ENCODE measurements around the gene LRP8.

LRP8 gene

DNA sequence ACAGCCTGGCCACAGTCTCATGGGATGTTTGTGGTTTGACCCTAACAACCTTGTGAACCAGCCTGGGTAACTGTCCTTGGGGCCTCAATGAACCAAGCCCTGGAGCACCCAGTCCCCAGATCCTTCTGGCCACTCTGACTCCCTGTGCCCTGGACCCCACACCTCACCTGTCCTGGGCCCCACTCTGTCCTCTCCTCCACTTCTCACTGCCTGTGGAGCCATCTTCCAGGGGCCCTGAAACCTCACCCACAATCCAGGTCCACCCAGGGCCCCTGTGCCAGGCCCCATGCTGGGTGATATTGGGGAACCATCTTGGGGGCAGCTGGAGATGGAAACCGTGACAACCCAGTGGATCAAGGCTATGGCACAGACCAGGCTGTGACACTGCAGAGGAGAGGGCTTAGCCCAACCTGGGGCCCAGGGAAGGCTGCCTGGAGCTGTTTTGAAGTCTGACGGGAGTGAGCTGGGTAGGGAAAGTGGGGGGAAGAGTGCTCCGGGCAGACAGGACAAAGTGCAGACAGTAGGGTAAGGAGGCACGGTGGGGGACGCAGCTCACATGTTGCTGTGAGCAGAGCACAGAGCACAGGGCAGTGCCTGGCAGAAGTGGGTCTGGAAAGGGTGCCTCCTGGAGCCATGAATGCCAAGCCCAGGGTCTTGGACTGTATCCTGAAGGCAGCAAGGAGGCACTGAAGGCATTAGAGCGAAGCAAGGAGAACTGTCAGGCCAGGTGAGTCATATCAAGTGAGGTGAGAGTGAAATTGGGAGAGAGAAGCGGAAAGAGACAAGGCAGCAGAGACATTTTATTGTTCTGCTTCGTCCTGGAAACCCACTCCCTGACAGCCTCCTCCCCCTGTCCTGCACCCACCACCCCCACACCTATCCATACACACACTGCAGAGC, 12.1 kb upstream of the LRP8 start:
- no peak for DNase-seq

DNA sequence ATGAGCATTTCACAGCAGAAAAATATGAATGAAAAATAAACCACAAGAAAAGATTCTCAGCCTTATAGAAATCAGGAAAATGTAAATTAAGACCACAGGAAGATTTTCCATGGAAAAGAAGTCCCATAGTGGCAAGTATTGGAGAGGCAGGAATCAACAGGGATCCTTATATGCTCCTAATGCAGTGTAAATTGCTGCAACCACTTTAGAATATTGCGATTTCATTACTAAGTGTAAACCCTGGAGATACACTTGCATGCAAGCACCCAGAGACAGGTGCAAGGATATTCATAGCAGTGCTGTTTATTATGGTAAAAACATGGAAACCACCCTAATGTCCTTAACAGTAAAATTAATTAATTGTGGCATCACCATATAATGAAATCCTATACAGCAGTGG, 10.6 kb upstream of the LRP8 start:
- no peak for DNase-seq

DNA sequence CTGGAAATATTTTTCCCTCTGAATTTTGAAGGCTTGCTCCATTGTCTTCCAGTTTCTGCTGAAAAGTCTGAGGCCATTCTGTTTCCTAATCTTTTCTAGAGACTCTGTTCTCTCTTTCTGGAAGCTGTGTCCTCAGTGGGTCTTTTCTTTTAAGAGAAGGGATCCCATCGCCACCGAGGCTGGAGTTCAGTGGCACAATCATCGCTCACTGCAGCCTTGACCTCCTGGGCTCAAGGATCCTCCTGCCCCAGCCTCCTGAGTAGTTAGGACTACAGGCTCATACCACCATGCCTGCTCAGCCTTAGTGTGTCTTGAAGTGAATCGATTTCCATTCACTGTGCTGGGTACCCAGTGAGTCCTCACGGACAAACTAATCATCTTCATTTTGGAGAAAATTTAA, 9.6 kb upstream of the LRP8 start:
- no peak for DNase-seq

DNA sequence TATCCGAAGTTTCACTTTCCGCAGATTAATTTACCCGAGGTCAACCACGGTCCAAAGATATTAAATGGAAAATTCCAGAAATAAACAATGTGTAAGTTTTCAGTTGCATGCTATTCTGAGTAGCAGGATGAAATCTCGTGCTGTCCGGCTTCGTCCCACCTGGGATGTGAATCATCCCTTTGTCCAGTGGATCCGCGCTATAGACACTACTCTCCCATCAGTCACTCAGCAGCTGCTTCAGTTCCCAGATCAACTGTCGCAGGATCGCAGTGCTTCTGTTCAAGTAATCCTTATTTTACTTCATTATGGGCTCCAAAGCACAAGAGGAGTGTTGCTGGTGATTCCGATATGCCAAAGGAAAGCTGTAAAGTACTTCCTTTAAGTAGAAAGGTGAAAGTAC, 8.3 kb upstream of the LRP8 start:
- no peak for DNase-seq

DNA sequence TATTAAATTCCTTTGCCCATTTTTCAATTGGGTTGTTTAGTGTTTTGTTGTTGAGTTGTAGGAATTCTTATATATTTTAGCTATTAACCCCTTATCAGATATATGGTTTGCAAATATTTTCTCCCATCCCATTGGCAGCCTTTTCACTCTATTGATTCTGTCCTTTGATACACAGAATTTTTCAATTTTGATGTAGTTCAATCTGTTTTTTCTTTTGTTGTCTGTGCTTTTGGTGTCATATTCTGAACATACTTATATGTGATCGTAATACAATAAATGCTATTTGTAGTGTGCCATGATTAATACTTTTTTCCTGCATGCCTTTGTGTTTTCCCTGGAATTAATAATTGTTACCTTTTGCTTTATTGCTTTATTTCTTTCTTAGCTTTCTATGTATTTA, 7.8 kb upstream of the LRP8 start:
- DNase-seq, result no peak

DNA sequence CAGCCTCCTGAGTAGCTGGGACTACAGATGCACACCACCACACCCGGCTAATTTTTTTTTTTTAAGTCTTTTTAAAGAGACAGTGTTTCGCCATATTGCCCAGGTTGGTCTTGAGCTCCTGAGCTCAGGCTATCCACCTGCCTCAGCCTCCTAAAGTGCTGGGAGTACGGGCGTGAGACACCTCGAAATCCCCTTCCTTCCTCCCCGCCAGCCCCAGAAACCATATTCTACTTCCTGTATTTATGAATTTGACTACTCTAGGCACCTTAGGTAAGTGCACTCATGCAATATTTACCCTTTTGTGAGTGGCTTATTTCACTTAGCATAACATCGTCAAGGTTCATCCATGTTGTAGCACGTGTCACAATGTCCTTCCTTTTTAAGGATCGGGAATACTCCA, 6.9 kb upstream of the LRP8 start:
- peak; percentile 2 for DNase-seq

DNA sequence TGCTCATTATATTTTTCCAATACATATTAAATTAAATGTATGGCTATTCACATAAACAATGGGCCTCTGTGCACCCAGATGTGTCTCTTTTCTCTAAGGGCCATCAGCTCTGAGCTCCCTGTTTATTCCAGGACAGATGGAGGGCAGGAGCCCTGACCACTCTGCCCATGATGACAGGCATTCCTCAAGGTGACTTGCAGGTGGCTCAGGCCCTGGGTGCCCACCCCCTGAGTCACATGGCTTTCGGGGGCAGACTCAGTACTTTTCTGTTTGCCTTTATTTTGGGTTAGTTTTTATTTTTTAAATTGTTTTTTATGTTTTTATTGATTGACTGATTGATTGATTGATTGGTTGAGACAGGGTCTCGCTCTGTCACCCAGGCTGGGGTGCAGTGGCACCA, 6.4 kb upstream of the LRP8 start:
- DNase-seq, result peak; percentile 1

DNA sequence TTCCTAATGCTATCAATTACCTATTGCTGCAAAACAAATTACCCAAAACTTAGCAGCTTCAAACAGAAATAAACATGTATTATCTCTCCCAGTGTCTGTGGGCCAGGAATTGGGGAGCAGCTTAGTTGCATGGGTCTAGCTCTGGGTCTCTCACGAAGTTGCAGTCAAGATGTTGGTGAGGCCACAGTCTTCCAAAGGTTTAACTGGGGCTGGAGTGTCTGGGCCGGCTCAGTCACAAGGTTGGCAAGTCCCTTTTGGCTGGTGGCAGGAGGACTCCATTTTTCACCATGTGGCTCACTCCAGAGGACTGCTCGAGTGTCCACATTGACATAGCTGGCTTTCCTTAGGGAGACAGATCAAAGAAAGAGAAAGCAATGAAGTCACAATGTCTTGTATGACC, 5.0 kb upstream of the LRP8 start:
- DNase-seq, result peak; percentile 2

DNA sequence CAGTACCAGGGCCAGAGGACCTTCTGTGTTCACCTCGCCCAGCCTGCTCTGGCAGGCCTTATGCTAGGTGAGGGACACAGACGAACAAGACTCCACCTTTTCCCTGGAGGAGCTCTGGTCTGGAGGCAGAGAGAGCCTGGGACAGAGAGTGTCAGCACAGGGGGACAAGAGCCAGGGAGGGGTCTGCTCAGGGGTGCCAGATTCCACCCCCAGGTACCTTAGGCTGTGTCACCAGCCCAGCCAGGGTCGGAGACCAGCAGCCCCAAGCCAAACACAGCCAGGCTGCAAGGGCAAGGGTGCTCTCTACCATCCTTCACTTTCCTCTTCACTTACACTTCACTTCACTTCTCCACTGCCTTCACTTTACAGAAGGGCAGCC, 4.3 kb upstream of the LRP8 start:
- DNase-seq, result peak; percentile 2

DNA sequence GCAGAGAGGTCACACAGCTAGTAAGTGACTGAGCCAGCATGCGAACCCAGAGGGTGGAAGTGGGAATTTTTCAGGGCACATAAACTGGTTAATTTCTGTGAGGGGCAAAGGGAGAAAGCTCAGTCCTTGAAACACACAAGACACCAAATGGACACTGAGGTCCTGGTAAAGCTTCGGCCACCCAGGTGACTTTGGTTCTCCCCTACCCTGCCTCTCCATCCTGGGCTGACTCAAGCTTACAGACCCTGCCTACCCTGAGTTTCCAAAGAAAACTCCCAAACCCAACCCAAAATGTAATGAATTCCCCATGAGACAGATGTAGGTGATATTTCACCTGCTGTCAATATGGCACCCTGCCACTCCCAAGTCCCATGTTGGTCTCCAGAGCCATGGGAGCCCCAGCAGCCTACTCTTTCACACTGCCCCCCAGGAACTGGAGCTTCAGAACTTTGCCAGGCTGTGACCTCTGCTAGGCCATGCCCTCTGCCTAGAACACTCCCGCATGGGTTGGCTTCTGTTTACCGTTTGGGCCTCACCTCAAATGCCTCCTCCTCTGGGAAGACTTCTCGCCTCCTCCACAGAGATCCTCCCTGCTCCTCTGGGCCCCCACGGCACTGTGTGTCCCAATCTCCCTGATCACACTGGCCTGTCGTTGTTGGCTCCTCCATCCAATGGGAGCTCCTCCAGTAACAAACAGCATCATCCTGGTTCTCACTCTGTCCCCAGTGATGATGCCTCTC, 3.7 kb upstream of the LRP8 start:
- DNase-seq, result no peak

DNA sequence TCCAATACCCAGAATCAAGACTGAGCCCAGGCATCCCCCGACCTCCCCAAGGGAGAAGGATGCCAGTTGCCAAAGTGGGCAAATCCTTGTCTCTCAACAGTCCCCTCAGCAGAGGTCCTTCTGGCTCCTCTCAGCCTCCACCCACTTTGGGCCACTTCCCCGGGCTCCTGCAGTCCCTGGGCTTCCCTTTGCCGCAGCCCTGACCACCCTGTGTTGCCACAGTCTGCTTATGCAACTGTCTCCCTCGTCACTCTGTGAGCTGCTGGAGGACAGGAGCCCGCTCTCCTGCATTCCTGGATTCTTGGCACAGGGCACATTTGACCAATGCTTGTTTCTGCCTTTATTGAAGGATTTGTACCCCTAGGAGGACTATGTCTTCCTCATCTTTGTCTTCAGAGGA, 2.9 kb upstream of the LRP8 start:
- DNase-seq, result no peak

DNA sequence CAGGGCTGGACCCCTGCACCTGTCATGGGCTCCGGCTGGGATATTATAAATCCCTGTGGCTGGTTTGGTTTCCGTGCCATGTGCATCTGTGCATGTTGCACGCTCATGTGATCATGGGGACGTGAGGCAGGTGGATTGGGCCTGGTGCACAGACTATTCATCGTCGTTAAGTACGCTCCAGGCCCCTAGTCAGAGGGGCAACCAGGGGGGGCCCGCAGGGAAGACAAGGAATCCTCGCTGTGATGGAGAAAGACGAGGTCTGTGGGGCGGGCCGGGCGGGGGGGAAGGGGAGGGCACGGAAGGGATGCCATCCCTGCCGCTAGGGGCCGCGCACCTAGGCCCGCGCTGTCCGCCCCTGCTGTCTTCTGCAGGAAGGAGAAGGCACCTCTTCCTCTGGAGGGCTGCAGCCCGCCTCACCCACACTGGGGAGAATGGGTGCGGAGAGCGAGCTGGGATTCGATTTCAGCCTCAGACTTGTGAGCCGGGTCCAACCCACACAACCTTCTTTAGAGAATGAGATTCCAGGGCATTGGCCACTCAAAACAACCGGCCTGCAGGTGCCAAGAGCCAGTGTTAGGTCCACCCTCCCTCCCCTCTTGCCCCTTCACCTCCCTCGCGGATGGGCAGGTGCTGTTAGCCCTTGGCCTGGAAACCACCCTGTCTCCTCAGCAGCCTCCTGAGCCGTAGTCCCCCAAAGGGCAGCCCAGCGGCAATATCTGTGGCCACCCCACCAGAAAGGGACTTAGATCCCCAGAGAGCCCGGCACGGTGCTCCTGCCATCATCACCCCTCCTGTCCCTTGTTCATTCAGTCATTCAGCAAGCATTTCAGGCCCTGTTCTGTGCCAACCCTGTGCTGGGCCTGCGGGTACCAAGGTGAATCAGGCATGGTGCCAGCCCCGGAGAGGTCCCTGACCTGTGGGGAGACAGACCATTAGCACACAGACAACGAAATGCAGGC, 950 bp upstream of the LRP8 start:
- DNase-seq, result no peak

DNA sequence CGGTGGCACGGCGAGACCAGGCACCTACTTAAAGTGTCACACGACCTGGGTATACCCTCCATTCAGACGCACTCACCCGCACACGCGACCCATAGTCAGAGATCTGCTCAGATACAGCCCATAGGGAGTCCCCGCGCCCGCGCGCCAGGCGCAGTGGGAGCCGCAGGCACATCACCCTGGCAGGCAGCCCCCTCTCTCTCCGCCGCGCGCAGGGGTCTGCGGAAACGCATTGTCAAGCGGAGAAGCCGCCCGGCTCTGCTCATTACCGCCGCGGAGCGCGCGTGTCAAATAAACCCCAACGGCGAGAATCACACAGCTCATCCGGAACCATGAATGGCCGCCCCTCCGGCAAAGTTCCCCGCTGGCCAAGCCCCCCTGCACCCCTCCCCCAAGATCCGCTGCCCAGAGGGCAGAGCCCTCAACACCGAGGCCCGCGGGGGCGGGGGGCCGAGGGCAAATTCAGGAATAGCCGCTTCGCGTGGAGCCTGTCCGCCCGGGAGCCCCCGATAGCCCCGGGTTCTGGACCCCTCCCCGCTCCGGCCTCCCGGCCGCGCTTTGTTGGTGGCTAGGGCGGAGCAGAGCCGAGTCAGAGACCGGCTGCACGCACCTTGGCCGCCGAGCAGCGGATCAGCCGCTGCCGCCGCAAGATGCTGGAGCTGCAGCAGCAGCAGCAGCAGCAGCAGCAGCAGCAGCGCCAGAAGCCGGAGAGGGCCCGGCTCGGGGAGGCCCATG, 522 bp downstream of the LRP8 start:
- peak; percentile 51 for DNase-seq

DNA sequence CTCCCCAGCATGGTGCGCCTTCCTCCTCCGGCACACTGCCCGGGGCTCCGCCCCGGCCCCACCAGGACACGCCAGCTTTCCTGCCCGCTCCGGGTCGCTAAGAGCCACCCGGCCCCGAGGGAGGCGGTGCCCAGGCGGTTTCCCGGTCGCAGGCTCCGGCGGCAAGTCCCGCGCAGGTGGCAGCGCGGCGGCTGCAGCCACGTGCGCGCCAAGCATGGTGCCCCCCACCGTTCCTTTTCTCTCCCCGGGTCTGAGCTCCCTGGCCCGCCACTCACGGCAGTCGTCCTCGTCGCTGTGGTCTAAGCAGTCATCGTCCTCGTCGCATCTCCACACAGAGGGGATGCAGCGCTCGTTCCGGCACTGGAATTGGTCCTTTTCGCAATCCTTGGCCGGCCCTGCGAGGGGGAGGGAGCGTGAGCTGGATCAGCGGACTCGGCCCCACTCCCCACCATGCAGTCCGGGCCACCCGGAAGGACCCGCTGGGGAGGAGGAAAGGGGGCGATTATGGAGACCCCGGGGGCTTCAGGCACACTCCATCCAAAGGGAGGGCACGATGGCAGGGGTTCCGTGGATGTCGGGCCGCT, 1.2 kb downstream of the LRP8 start:
- no peak for DNase-seq

DNA sequence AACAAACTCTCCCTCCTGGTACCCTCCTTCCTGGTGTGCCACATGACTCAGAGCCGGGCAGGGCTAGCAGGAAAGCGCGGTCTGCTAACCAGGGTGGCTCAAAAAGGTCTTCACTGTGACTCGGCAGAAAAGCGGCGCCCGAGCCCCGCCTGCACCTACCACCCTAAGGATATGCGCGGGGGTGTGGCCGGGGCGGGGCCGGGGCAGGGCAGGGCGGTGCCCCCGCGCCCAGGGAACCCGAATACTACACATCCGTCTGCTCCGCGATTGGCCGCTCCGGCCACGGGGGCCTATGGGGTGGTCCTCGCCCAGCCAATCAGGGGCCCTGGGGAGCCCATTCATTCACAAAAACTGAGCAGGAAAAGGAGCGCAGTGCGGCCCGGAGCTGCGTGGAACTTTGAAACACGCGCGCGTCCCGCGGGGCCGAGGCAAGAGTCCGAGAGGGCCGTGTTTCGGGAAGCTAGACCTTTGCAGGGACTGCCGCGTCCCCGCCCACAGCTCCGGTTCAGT, 1.7 kb downstream of the LRP8 start:
- DNase-seq, result peak; percentile 95

DNA sequence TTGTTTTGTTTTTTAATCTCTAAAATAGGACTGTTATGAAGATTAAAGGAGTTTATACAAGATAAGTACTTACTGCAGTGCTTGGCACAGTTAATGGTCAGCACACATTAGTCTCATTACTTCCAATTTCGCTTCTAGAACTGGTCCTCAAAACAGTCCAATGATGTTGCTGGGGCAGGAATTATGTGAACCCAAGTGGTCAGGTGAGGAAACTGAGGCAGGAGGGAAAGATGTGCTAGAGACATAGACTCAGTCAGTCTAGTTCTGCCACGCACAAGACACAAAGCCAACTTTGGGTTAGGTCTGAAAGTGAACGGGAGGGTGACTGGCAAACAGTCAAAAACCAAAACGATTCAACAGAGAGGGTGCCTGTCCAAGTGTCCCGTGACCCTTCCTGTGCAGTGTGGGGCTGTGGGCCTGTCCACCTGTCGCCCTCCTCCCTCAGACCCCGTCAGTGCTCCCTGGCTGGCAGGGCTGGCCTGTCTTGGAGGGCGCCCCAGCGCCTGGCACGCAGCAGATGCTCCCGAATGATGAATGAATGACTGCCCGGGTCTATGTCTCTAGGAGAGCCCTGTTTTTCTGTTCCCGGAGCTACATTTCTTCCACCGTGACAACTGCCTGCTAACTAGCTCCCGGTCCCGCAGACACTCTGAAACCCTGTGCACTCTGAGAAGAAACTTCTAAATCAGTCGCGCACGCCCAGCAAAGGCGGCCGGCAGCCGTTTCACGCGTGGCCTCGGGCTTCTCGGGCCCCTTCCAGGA, 2.4 kb downstream of the LRP8 start:
- DNase-seq, result peak; percentile 13

DNA sequence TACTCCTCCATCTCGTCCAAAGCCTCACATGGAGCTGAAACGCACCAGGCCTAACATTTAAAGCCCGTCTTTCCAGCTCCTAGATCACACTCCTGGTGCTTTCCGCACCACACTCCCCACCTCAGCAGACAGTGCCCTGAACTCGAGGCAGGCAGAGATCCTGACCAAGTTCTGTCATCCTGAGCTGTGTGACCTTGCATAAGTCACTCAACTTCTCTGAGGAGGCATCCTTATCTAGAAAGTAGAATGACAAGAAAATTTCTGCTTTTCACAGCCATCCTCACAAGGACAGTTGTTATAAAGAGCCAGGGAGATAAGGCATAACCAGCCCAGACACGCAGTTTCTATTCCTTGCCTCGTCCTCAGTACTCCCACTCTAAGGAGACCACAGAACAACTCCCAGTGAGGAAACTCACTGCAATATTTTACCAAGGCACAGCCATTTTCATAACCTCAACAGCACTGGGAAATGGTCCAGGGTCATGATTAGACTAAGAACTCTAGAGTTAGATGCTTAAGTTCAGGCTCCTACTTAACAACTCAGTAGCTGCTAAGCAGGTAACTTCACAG, 3.1 kb downstream of the LRP8 start:
- DNase-seq, result no peak

DNA sequence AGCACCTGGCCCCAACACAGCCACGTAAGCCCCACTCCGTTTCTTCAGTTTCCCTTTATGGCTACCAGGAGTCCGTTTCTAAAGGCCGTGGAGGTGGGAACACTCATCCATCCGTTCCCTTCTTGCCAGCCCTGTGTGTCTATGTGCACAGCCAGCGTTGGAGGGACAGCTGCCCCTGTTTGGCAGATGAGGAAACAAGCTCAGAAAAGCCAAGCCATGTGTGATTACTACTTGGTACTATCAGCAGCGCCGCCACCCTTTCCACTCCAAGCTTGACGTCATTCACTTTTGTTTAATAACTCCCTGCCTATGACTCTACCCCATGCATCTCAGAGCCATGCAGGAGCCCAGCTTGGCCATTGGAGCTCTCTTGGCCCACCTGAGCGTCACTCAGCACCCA, 3.5 kb downstream of the LRP8 start:
- DNase-seq, result no peak

DNA sequence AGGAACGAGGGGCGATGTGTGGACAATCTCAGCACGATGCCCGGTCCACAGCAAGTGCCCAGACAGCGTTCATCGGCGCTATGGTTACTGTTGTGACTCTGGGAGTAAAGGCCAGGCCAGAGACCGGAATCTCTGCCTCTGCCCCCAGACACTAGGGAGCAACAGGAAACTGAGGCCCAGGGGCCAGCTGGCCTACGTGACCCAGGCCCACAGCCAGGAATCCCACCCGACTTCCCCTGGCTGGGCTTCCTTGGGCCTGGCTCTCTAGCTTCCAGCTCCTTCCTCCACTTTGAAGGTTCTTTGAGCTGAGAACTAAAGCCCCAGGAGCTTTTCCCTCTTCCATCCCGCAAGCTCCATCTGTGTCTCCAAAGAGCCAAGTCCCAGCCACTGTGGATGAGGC, 4.6 kb downstream of the LRP8 start:
- DNase-seq, result no peak

DNA sequence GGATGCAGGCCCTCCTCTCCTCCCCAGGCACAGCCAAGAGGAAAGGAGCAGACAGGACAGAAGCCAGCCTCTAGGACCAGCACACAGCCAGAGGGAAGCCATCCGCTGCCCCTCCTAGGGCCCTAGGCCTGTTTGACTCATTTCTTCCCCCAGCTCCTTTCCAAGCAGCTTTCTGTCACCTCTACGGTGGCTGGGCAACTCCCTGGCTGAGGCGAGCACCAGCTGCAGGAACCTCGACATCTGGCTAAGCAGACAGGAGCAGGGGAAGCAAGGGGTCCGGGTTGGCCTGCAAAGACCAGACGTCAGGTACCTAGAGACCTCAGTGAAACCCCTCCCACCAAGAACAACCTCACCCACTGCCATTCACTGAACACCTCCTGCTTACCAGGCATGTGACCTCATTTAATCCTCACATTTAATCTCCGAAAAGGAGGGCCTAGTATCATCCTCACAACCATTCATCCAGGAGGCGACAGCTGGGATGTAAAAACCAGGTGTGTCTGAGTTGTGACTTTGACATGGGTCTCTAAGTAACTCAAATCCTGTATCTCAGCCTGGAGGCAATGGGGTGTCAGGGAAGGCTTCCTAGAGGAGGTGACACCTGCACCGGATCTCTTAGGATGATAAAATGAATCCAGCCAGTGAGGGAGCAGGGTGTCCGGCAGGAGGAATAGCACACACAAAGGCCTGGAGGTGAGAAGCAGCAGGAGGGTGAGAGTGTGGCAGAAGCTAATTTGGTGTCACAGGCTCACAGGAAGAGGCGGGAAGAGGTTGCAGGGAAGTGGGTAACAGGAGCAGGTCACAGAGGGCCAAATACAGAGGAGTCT, 5.9 kb downstream of the LRP8 start:
- no peak for DNase-seq

All from stimulated activated CD4-positive, alpha-beta T cell treated with anti-CD3 and anti-CD28 coated beads, Interleukin-4, amount 100 ng/mL, for 24 hours (primary cell).